Measurements from ENCODE around the gene FBLN2. TPM values are rescaled to one million over a fixed set of nuclear protein-coding genes. Genes with fewer than 3 reads are reported as not detected.

Gene FBLN2
- total RNA-seq, 1 experiment from 2014 or later: 0.05 TPM

GRCh38 chr3:13637953-13638352 lies 89.0 kb downstream of the FBLN2 start:
- DNase-seq (ENCODE audit: low read depth): no peak

- DNase-seq (ENCODE audit: low read depth): no peak
Observed at GRCh38 chr3:13638927-13639326, 90.0 kb downstream of the FBLN2 start.

GRCh38 chr3:13642597-13642996 lies 93.7 kb downstream of the FBLN2 start:
- DNase-seq (ENCODE audit: low read depth): no peak

- DNase-seq (ENCODE audit: low read depth): no peak
Observed at GRCh38 chr3:13644341-13645117, 95.6 kb downstream of the FBLN2 start.

GRCh38 chr3:13645801-13646637 lies 97.1 kb downstream of the FBLN2 start:
- DNase-seq (ENCODE audit: low read depth): no peak

GRCh38 chr3:13647298-13648059 lies 98.6 kb downstream of the FBLN2 start:
- DNase-seq (ENCODE audit: low read depth): peak; percentile 39

GRCh38 chr3:13648060-13649001 lies 99.4 kb downstream of the FBLN2 start:
- peak; percentile 71 for DNase-seq (ENCODE audit: low read depth)

GRCh38 chr3:13650210-13651056 lies 101.5 kb downstream of the FBLN2 start:
- peak; percentile 53 for DNase-seq (ENCODE audit: low read depth)

- no peak for DNase-seq (ENCODE audit: low read depth)
Observed at GRCh38 chr3:13651057-13651400, 102.1 kb downstream of the FBLN2 start.

- no peak for DNase-seq (ENCODE audit: low read depth)
Observed at GRCh38 chr3:13651775-13652428, 103.0 kb downstream of the FBLN2 start.

GRCh38 chr3:13652728-13653127 lies 103.8 kb downstream of the FBLN2 start:
- no peak for DNase-seq (ENCODE audit: low read depth)

GRCh38 chr3:13653631-13654279 lies 104.8 kb downstream of the FBLN2 start:
- no peak for DNase-seq (ENCODE audit: low read depth)

- DNase-seq (ENCODE audit: low read depth): no peak
Observed at GRCh38 chr3:13654330-13655060, 105.6 kb downstream of the FBLN2 start.

GRCh38 chr3:13655061-13655913 lies 106.4 kb downstream of the FBLN2 start:
- DNase-seq (ENCODE audit: low read depth): no peak

- DNase-seq (ENCODE audit: low read depth): no peak
Observed at GRCh38 chr3:13656584-13657301, 107.8 kb downstream of the FBLN2 start.

GRCh38 chr3:13657660-13658435 lies 108.9 kb downstream of the FBLN2 start:
- DNase-seq (ENCODE audit: low read depth): peak; percentile 35

All from HT1080 (cell line).